Activated CD4-positive, alpha-beta T cell treated with anti-CD3 and anti-CD28 coated beads for 36 hours (primary cell): ENCODE data around the gene CD93. TPM values are rescaled to one million over a fixed set of nuclear protein-coding genes. Genes with fewer than 3 reads are reported as not detected.

Experiments
- ATAC-seq: fragments of 200-7000 bp; cut with Tn5 transposase; one replicate; pipeline ENCODE4 v1.10.0; 2021; ENCODE audit warnings: mild to moderate bottlenecking, moderate library complexity
- CTCF ChIA-PET: fragments of 350-600 bp; sonication (Branson Sonifier 250); formaldehyde crosslinking; loops from one replicate; lab custom pipeline; 2021; ENCODE audit warnings: antibody characterized with exemption; lab: Charles Lee
- POLR2A ChIA-PET: fragments of 350-600 bp; sonication (Branson Sonifier 250); formaldehyde crosslinking; loops from one replicate; lab custom pipeline; 2021; ENCODE audit warnings: antibody characterized with exemption, inconsistent platforms; lab: Charles Lee
- DNase-seq: peaks from one replicate; pipeline ENCODE4 v3.0.0-alpha.2; 2020
- H3K27ac Mint-ChIP-seq: one replicate; pipeline ENCODE4 v1.8.0; 2021; ENCODE audit warnings: mixed read lengths
- H3K27me3 Mint-ChIP-seq: one replicate; pipeline ENCODE4 v1.8.0; 2021; ENCODE audit warnings: mixed read lengths
- H3K36me3 Mint-ChIP-seq: one replicate; pipeline ENCODE4 v1.8.0; 2021; ENCODE audit warnings: low read depth, mixed read lengths
- H3K4me1 Mint-ChIP-seq: one replicate; pipeline ENCODE4 v1.8.0; 2021; ENCODE audit warnings: mixed read lengths
- H3K4me3 Mint-ChIP-seq: one replicate; pipeline ENCODE4 v1.8.0; 2021; ENCODE audit warnings: mild to moderate bottlenecking, moderate library complexity, mixed read lengths
- H3K9me3 Mint-ChIP-seq: one replicate; pipeline ENCODE4 v1.8.0; 2021; ENCODE audit warnings: low read depth, mixed read lengths
- intact Hi-C, 2 experiments: fragments of 100-400 bp; cut with DNase I in 1 of 2; cut with micrococcal nuclease in 1 of 2; formaldehyde crosslinking; loops; one replicate each; pipeline versions ENCODE4 v1.14.2 to v1.15.1; 2022 to 2024; cut with DNase I, micrococcal nuclease
- total RNA-seq, 2 experiments: library from RNA; stranded (reverse); gene quantifications; one replicate each; pipeline ENCODE4 v1.2.3, GENCODE V29; 2021

Gene CD93
- total RNA-seq, 2 experiments from 2014 or later: 0.82 to 0.84 TPM

DNA sequence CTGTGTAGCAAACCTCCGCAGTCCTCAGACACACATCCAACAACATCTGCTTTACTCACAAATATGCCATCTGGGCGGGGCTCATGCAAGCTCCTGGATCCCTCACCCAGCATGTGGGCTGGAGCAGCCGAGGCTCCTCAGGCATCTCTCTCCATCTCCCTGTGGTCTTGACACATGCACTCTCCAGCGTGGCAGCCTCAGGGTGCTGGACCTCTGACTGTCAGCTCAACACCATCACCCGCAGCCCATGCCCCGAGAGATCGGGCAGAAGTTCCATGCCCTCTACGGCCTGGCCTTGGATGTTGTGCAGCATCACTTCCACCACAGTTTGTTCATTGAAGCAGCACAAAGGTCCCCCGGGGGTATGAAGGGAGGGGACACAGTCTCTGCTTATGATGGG, 32.6 kb upstream of the CD93 start:
- peaks cover 4% of the 10 kb centered on the region for H3K4me1 Mint-ChIP-seq

DNA sequence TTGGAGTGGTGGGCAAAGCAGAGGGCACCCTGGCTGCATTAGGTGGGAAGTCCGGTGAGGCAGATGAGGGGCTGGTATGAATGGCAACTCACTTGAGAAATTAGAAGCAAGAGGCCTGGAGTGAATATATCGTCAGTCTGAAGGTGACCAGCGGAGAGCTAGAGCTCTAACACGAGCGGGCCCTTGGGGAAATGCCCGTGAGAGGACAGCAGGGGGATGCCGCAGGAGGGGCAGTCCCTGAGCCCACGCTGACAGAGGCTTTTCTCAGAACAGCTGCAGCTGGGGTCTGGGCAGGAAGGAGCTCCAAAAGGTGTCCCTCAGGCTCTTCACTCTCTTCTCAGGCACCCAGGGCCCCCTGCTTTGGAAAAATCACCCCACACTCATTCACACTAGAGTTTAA, 32.0 kb upstream of the CD93 start:
- Mint-ChIP-seq H3K4me3 (no peak overlapping the region), H3K27me3 (no peaks in the 10 kb centered on the region), H3K36me3 (no peaks in the 10 kb centered on the region), H3K9me3 (no peaks in the 10 kb centered on the region), H3K4me1 (peaks cover 4% of the 10 kb centered on the region), H3K27ac (no peak overlapping the region)
- CTCF ChIA-PET: no interaction called here
- DNase-seq: no peak
- POLR2A ChIA-PET: no interaction called here
- no peak for ATAC-seq
- intact Hi-C loops: loop anchor here in 1 of 2 experiments (5.0 kb wide), 1 partner anchor 36 kb away; no protein-coding TSS in a partner anchor

More for the DNA sequence above, 32.6 kb upstream of the CD93 start:
- Mint-ChIP-seq H3K36me3 (no peaks in the 10 kb centered on the region), H3K4me3 (no peak overlapping the region), H3K27ac (no peak overlapping the region), H3K27me3 (no peaks in the 10 kb centered on the region), H3K9me3 (no peaks in the 10 kb centered on the region)
- intact Hi-C loops: loop anchor here in 1 of 2 experiments (5.0 kb wide), 1 partner anchor 36 kb away; no protein-coding TSS in a partner anchor
- ATAC-seq (no peak), DNase-seq (no peak)
- ChIA-PET CTCF (no interaction called here), POLR2A (no interaction called here)

DNA sequence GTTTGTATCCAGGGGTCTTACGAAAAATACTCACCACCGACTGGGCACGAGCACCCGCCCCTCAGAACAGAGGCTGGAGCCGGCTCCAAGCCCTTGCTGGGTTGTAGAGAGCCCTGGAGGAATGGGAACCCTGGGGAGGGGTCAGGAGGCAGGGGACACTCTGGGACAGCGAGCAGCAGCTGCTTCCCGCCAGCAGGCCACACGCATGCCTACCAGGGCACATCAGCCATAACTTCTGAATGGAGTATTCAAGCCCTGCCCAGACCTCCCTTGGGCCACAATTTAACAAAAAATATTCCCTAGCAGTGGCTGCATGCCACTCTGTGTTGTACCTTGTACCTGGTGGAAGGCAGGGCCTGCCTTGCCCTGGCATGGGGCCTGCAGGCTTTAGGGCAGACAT, 31.6 kb upstream of the CD93 start:
- H3K4me3 Mint-ChIP-seq: no peak overlapping the region
- no peak overlapping the region for H3K27ac Mint-ChIP-seq
- intact Hi-C loops: loop anchor here in 1 of 2 experiments (5.0 kb wide), 1 partner anchor 35 kb away; no protein-coding TSS in a partner anchor
- ATAC-seq (no peak), DNase-seq (no peak)
- H3K27me3 Mint-ChIP-seq: no peaks in the 10 kb centered on the region
- H3K9me3 Mint-ChIP-seq: no peaks in the 10 kb centered on the region
- H3K36me3 Mint-ChIP-seq: no peaks in the 10 kb centered on the region
- CTCF ChIA-PET: no interaction called here
- POLR2A ChIA-PET: no interaction called here
- H3K4me1 Mint-ChIP-seq: peaks cover 4% of the 10 kb centered on the region

DNA sequence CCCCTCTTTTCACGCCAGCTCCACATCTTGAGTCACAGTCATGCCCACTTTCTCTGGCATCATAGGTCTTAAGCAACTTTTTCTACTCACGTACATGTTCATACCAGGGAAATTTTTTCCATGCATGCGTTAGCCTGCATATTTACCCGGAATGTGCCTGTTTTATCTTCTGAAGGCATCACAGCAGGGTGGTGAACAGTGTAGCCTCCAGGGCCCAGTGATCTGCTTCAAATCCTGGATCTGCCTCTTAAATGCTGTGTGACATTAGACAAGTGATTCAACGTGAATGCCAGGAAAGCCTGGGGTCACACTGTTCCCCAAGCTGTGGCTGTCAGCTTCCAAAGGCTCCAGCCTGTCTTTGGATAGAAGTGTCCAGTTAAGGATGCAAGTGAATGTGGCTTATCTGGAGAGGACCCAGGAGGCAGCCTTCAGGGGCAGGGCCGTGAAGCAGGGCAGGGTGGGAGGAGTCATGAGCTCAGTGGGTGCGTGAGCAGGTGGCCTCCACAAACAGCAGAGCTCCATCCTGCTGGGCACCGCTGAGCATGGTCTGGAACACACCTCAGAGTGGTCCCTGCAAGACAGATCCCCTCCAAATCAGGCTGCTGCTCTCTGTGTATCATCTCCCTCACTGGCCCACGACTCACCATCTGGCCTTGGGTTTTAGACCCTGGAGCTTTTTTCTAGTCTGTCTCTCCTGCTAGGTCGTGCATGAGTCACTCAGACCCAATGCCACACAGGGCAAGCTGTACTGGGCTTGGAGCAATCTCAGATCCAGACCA, 30.4 kb upstream of the CD93 start:
- Mint-ChIP-seq H3K9me3 (no peaks in the 10 kb centered on the region), H3K4me3 (no peak overlapping the region), H3K27me3 (no peaks in the 10 kb centered on the region), H3K36me3 (no peaks in the 10 kb centered on the region), H3K4me1 (peaks cover 4% of the 10 kb centered on the region), H3K27ac (no peak overlapping the region)
- ChIA-PET CTCF (no interaction called here), POLR2A (no interaction called here)
- intact Hi-C loops: loop anchor here in 1 of 2 experiments (5.0 kb wide), 1 partner anchor 34 kb away; no protein-coding TSS in a partner anchor
- ATAC-seq (no peak), DNase-seq (no peak)

DNA sequence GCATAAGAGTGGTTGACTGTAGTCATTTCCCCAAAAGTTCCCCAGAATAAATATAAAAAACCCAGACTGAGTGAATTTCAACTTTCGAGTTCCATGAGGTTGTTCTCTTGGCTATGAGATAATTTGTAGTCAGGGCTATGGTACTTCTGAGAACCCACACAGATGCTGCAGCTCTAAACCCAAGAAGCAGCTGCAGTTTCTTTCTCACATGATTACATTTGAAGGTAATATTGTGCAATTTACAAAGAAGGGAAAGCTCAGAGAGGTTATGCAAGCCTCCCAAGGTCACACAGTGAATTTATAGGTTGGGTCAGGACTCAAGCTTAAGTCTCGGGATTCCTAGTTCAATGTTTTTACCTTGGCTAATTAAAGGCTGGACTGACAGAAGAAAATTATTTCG, 29.7 kb upstream of the CD93 start:
- Mint-ChIP-seq H3K4me1 (peaks cover 4% of the 10 kb centered on the region), H3K27me3 (no peaks in the 10 kb centered on the region), H3K4me3 (no peak overlapping the region), H3K27ac (no peak overlapping the region), H3K36me3 (no peaks in the 10 kb centered on the region), H3K9me3 (no peaks in the 10 kb centered on the region)
- DNase-seq (no peak), ATAC-seq (no peak)
- intact Hi-C loops: loop anchor here in 1 of 2 experiments (5.0 kb wide), 1 partner anchor 34 kb away; no protein-coding TSS in a partner anchor
- CTCF ChIA-PET: no interaction called here
- POLR2A ChIA-PET: no interaction called here

DNA sequence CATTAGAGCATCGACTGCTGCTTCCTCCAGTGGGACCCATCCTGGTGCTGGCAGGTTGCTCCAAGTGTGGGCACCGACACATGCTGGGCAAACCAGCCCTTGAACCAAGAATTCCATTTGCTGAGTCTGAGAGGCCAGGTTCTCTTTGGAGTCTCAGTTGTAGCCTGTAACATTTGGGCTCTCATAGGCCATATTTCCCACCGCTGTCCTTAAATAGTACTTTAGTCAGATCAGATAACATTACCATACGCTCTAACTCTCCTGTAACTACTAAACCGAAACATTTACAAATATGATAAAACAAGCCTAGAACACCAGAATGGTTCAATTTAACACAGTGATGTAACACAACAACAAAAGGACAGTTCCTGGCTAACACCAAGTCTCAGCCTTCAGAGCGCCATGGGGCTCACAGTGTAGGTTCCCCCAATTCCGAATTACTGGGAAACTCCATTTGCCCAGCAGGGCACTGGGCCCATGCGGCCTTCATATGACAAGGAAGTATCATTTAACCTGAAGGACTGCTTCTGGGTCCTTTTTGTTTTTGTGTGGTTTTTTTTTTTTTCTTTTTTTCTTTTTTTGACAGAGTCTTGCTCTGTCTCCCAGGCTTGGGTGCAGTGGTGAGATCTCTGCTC, 28.4 kb upstream of the CD93 start:
- POLR2A ChIA-PET: no interaction called here
- H3K4me3 Mint-ChIP-seq: no peak overlapping the region
- peaks cover 4% of the 10 kb centered on the region for H3K4me1 Mint-ChIP-seq
- DNase-seq: no peak
- intact Hi-C loops: loop anchor here in 1 of 2 experiments (5.0 kb wide), 1 partner anchor 32 kb away; no protein-coding TSS in a partner anchor
- H3K27ac Mint-ChIP-seq: no peak overlapping the region
- CTCF ChIA-PET: interaction anchor here (0.9 kb wide), 1 partner anchor 114 kb away, joined by 3 read pairs; no protein-coding TSS in a partner anchor
- no peaks in the 10 kb centered on the region for H3K27me3 Mint-ChIP-seq
- H3K9me3 Mint-ChIP-seq: no peaks in the 10 kb centered on the region
- H3K36me3 Mint-ChIP-seq: no peaks in the 10 kb centered on the region
- no peak for ATAC-seq

DNA sequence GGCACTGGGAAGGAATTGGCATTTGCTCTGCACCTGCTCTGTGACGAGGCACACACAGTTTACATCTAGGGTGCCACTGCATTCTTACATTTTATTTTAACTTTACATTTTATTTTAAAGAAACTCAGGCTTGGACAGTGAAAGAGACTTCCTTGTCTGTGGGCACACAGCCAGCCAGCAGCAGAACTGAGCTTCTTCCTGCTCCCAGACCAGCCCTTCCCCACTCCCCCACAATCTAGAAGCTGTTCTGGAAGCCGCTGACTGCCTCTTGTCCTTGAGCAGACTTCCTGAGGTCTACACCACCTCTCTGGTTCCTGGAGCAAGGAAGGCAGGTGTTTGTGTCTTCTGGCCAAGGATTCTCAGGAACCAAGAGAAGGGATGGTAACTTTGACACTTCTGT, 27.9 kb upstream of the CD93 start:
- ATAC-seq (no peak), DNase-seq (no peak)
- intact Hi-C loops: no loop called here
- Mint-ChIP-seq H3K27ac (no peak overlapping the region), H3K9me3 (no peaks in the 10 kb centered on the region), H3K27me3 (no peaks in the 10 kb centered on the region), H3K4me3 (no peak overlapping the region), H3K36me3 (no peaks in the 10 kb centered on the region), H3K4me1 (peaks cover 4% of the 10 kb centered on the region)
- ChIA-PET POLR2A (no interaction called here), CTCF (interaction anchor here (0.6 to 0.9 kb wide), 2 partner anchors 115 to 236 kb away, joined by 3 read pairs; no protein-coding TSS in a partner anchor)

DNA sequence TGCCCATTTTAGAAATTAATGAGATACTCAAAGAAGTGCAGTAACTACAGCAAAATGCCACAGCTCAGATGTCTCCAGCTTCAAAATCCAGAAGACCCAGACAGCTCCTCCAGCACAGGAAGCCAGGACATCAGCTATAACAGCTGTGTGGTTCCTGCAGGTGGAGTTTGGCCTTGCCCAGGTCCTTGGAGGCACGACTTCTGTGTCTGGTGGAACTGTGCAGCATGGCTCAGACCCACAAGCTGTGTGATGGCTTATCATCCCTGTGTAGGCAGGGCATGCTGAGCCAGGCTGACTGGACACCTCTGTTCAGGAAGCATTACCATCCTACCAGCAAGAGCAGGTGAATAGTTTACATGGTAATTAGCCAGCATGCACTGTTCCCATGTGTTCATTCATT, 26.5 kb upstream of the CD93 start:
- Mint-ChIP-seq H3K36me3 (no peaks in the 10 kb centered on the region), H3K4me1 (peaks cover 4% of the 10 kb centered on the region), H3K9me3 (no peaks in the 10 kb centered on the region), H3K27ac (no peak overlapping the region), H3K27me3 (no peaks in the 10 kb centered on the region), H3K4me3 (no peak overlapping the region)
- intact Hi-C loops: no loop called here
- CTCF ChIA-PET: interaction anchor here (0.6 kb wide), 1 partner anchor 1269 kb away, joined by 3 read pairs; no protein-coding TSS in a partner anchor
- ATAC-seq: no peak
- no peak for DNase-seq
- POLR2A ChIA-PET: no interaction called here

DNA sequence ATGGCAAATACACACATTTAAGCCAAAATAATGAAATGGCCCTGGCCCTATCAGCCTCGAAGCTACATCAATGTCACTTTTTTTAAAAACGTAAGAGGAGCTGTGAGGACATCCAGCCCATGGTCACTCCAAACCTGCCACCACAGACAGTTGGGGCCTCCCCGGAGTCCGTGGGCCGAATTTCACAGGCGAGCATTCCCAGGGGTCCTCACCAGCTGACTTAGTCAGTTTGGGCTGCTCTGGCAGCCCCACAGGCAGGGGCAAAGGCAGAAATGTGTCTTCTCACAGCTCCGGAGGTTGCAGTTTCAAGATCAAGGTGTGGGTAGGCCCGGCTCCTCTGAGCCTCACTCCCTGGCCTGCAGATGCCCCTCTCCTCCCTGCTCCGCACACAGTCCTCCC, 25.8 kb upstream of the CD93 start:
- ATAC-seq (no peak), DNase-seq (no peak)
- Mint-ChIP-seq H3K27me3 (no peaks in the 10 kb centered on the region), H3K4me3 (no peak overlapping the region), H3K9me3 (no peaks in the 10 kb centered on the region), H3K4me1 (peaks cover 4% of the 10 kb centered on the region), H3K27ac (no peak overlapping the region), H3K36me3 (no peaks in the 10 kb centered on the region)
- ChIA-PET POLR2A (no interaction called here), CTCF (no interaction called here)
- intact Hi-C loops: no loop called here

DNA sequence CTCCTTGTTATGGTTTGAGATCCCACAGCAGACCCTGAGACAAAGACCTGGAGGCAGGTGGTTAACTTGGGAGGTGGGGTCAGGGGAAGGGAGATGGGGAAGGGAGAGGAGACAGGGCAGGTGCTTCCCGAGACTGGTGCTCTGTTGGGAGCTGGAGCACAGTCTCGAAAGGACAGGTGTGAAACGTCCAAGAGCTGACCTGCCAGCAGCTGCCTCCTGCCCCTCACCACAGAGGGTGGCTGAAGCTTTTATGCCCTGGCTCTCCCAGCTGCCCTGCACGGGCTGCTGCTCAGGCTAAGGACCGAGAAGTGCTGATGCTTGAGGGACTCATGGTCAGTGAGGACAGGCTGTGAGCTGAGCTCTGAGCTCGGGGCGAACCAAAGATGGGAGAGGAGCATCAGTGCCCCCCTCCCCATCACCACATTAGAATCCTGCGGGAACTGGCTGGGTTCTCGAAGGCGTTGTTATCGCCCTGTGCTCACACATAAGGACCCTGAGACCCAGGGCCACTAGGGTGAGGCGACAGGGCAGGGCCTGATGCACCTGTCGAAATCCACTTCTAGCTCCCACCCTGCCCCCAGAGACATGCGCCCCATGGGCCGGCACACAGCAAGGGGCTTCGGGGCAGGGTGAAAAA, 25.3 kb upstream of the CD93 start:
- Mint-ChIP-seq H3K27me3 (no peaks in the 10 kb centered on the region), H3K27ac (no peak overlapping the region), H3K4me3 (no peak overlapping the region), H3K36me3 (no peaks in the 10 kb centered on the region), H3K9me3 (no peaks in the 10 kb centered on the region), H3K4me1 (peaks cover 4% of the 10 kb centered on the region)
- POLR2A ChIA-PET: no interaction called here
- no peak for DNase-seq
- ATAC-seq: no peak
- CTCF ChIA-PET: no interaction called here
- intact Hi-C loops: no loop called here

DNA sequence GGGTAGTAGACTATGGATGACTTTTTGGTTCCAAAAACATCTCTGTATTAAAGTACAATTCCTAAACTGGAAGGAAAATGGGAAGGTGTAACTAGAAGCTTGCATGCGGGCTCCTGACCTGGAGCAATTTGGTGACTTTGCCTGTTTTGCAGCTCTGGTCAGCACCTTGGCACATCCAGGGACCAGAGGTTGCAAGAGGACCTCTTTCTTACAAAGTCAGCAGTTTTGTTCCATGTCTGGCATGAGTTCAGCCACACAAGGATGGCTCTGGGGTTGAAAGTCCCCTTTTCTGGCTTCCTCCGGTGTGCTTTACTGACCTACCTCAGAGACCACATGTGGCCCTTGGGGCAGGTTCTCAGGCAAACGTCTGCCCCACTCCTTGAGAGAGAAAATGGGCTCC, 22.7 kb upstream of the CD93 start:
- no peak for ATAC-seq
- no peaks in the 10 kb centered on the region for H3K27me3 Mint-ChIP-seq
- H3K4me3 Mint-ChIP-seq: no peak overlapping the region
- intact Hi-C loops: no loop called here
- H3K36me3 Mint-ChIP-seq: no peaks in the 10 kb centered on the region
- ChIA-PET POLR2A (no interaction called here), CTCF (no interaction called here)
- no peaks in the 10 kb centered on the region for H3K9me3 Mint-ChIP-seq
- H3K4me1 Mint-ChIP-seq: no peaks in the 10 kb centered on the region
- no peak for DNase-seq
- H3K27ac Mint-ChIP-seq: no peak overlapping the region
